Bronchial epithelial cell (primary cell): ENCODE data around the gene NOSTRIN. TPM values are rescaled to one million over a fixed set of nuclear protein-coding genes. Genes with fewer than 3 reads are reported as not detected.

ENCODE experiments used
- DNase-seq: peaks from one replicate; pipeline ENCODE4 v3.0.0-alpha.2; 2010; ENCODE audit warnings: low read depth
- FAIRE-seq: peaks from 2 replicates; lab custom pipeline; 2011; peaks lifted over from hg19 to GRCh38; lab: Jason Lieb, UNC
- H3K27me3 ChIP-seq: 2 replicates; pipeline ENCODE4 v1.5.1; 2011; ENCODE audit warnings: low read length; ENCODE audit not compliant: control insufficient read depth, insufficient read depth
- H3K36me3 ChIP-seq: 2 replicates; pipeline ENCODE4 v1.5.1; 2011; ENCODE audit warnings: low read length; ENCODE audit not compliant: control insufficient read depth, insufficient read depth
- H3K4me3 ChIP-seq: 2 replicates; pipeline ENCODE4 v1.5.1; 2011; ENCODE audit warnings: mild to moderate bottlenecking, low read depth, low read length, control low read depth
- CTCF ChIP-seq: IDR thresholded peaks from 2 replicates; pipeline ENCODE4 v1.5.1; 2011; ENCODE audit warnings: mild to moderate bottlenecking, moderate library complexity, low read length, control low read depth, inconsistent platforms; ENCODE audit not compliant: insufficient read depth, severe bottlenecking
- total RNA-seq: library from RNA; depleted of rRNA; stranded (reverse); fragments of >200 nt; gene quantifications from 2 replicates; pipeline ENCODE4 v1.2.1, GENCODE V29; 2014

NOSTRIN gene
- total RNA-seq, 1 donor from 2014 or later = 0.26 TPM

GRCh38 chr2:168794968-168795367, 7.5 kb upstream of the NOSTRIN start:
- DNase-seq (no peak), FAIRE-seq (no peak)
- Histone ChIP-seq H3K27me3 (no peaks in the 10 kb centered on the region), H3K36me3 (no peaks in the 10 kb centered on the region), H3K4me3 (no peak overlapping the region)
- TF ChIP-seq CTCF = no peak

- DNase-seq (no peak), FAIRE-seq (no peak)
- H3K27me3 ChIP-seq = no peaks in the 10 kb centered on the region
- no peaks in the 10 kb centered on the region for H3K36me3 ChIP-seq
- TF ChIP-seq CTCF = no peak
- no peak overlapping the region for H3K4me3 ChIP-seq
Observed at GRCh38 chr2:168796090-168796577, 6.3 kb upstream of the NOSTRIN start.

GRCh38 chr2:168796583-168797285, 5.7 kb upstream of the NOSTRIN start:
- Histone ChIP-seq H3K4me3 (no peak overlapping the region), H3K27me3 (no peaks in the 10 kb centered on the region), H3K36me3 (no peaks in the 10 kb centered on the region)
- no peak for FAIRE-seq
- TF ChIP-seq CTCF = no peak
- no peak for DNase-seq

GRCh38 chr2:168797286-168797655, 5.2 kb upstream of the NOSTRIN start:
- Histone ChIP-seq H3K4me3 (no peak overlapping the region), H3K36me3 (no peaks in the 10 kb centered on the region), H3K27me3 (no peaks in the 10 kb centered on the region)
- no peak for TF ChIP-seq CTCF
- no peak for FAIRE-seq
- no peak for DNase-seq

- no peak for FAIRE-seq
- no peak for TF ChIP-seq CTCF
- Histone ChIP-seq H3K27me3 (no peaks in the 10 kb centered on the region), H3K4me3 (no peak overlapping the region), H3K36me3 (no peaks in the 10 kb centered on the region)
- no peak for DNase-seq
Observed at GRCh38 chr2:168798076-168798887, 4.2 kb upstream of the NOSTRIN start.
